Hematopoietic multipotent progenitor cell treated with erythropoietin and hydrocortisone succinate and interleukin-3 and kit ligand, for 6 days (in vitro differentiated cells): ENCODE data around the gene SLC4A8.

Experiments
- DNase-seq: peaks from one replicate; pipeline ENCODE4 v3.0.0-alpha.2; 2015

The SLC4A8 gene

GRCh38 chr12:51528852-51529650 lies 104.4 kb downstream of the SLC4A8 start:
- DNase-seq = no peak

DNA sequence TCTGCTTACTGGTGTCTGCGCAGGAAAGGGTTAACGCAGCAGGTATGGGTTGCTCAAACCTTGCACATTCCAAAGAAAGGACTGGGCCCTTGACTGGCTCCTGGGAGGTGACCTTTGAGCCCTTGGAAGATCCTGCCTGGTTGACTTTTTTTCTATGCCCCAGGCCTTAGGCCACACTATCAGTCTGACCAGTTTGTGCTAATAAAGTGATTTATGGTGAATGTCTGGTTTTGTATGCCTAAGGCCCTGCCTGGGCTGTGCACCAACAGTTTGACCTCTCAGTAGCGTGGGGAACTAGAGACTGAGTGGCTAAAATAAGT lies 105.0 kb downstream of the SLC4A8 start:
- DNase-seq = no peak

DNA sequence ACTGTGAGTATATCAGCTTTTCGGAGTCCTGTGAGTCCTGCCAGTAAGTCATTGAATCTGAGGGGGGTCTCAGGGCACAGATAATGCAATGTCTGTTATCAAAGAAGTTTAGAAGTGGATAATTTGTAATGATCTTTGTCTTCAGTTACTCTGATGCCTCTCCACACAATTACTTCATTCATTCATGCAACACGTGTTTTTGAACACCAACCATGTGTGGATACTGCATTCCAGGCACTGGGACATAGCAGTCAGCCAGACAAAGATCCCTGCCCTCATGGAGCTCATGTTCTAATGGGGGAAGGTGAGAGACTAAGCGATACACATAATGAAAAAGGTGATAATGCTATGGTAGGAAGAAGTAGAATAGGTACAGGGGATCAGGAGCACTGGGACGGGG lies 105.6 kb downstream of the SLC4A8 start:
- no peak for DNase-seq

DNA sequence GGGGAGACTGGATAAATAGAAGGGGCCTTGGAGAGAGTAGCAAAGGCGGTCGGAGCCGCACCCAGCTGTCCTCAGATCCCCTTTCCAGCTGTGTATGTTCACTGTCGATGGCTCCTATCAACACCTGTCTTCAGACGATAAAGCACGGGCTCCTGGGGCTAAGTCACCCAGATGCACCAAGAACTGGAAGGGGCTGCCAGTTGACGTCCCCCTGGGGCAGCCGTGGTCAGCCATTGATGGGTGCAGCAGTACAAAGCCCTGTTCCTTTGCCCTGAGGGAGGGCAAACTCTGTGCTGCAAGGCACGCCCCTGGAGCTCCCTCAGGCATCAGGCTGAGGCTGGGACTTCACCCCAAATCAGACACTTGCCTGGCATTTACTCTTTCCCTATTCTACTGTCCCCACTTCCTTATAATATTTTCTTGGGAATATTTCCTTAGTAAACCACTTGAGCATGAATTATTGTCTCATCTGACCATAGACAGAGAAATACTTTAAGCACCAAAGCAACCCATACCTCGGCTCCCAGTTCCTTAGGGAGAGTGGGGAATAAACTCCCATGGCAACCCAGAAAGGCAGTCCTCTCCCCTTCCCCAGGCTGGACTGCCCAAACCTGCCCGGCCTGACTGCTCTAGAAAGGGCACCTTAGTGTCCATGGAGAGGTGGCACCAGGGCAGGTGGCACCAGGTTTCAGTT lies 106.8 kb downstream of the SLC4A8 start:
- peak; percentile 26 for DNase-seq

DNA sequence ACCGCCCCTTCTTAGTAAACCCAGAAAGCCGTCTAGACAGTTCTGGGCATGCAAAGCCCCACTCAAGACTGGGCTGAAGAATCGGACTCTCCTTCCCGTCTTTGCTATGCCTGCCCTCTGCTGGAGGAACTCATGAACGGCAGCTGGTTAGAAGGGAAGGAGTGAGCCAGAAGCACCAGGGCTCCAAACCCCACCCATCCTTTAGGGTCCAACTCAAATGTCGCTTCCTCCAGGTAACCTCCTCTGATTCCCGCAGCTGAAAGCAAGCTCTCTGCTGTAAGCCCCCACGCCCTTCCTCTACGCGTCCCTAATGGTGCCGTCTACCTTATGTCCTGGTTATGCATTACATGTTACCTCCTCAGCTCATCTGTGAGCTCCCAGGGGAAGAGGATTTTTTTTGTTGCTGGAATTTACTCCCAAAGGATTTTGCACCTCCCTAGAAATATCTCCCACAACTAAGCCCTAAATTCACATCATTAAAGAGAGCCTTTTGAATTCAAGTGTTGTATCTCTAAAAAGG lies 107.4 kb downstream of the SLC4A8 start:
- DNase-seq = peak; percentile 91

GRCh38 chr12:51533799-51534198 lies 109.2 kb downstream of the SLC4A8 start:
- DNase-seq = no peak

GRCh38 chr12:51534216-51535074 lies 109.8 kb downstream of the SLC4A8 start:
- no peak for DNase-seq

DNA sequence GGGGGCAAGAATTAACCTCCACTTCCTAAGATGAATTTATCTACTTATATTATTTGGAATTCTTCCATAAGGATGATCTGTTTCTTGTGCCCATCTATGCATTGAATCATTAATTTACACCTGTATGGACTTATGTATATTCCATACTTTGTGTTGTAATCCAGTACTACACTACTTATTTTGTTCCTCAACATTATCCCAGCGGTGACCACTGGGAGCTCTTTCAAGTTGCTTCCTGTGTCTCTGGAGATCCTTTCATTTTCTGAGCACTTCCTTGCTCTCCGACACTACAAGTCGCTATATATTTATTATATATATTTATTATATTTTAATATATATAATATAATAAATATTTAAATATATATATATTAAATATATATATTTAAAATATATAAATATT lies 111.5 kb downstream of the SLC4A8 start:
- DNase-seq = no peak

DNA sequence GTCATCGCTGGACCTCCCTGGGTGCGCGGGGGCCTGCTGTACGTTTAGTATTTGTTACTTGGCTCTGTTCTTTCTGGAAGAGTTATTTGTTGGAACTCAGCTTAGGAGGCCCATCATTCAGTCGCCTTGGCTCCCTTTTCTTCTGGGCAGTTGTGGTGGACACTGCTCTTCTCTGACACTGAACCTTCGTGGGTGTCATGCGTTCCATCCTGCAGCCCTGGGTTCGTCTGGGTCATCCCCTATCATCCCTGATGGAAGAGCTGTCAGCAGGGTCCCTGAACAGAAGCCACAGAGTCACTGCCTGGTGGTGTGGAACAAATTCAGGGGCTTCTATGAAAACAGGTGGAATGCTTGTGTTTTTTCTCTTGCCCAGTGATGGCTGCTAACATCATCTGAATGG lies 113.5 kb downstream of the SLC4A8 start:
- no peak for DNase-seq

DNA sequence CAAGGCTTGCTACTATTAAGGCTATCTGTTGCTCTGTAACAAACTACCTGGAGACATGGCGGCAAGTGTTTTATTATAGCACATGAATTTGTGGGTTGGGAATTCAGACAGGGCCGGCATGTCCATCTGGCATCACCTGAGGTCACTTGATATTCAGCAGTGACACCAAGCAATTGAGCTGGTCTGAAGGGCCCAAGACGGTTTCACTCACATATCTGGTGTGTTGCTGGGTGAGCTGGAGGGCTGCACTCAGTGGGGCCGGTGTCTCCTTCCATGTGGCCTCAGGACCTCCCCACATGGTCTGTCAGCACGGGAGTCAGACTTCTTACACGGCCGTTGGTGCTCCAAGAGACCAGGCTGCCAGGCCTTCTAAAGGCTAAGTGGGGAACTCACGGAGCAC lies 114.0 kb downstream of the SLC4A8 start:
- no peak for DNase-seq

- no peak for DNase-seq
These were observed 116.4 kb downstream of the SLC4A8 start for GRCh38 chr12:51540996-51541395.

- DNase-seq = no peak
These were observed 121.5 kb downstream of the SLC4A8 start for GRCh38 chr12:51546097-51546496.

DNA sequence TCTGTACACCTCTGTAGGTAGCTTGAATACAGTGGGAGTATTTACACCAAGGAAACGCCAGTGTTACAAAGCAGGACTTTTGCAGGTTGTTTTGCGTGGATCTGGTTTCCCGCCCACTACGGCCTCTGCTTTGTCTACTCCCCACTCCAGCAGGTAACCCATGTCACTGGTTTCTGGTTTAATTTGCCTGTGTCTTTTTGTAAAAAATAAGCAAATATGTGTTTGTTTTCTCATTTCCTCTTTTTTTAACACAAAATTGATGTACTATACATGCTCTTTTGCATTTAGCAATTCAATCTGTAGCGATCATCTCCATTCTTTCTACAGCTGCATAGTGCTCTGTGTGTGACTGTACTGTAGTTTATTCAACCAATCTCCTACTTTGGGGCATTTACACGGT lies 123.0 kb downstream of the SLC4A8 start:
- DNase-seq = no peak

GRCh38 chr12:51548241-51548640 lies 123.6 kb downstream of the SLC4A8 start:
- DNase-seq = no peak

DNA sequence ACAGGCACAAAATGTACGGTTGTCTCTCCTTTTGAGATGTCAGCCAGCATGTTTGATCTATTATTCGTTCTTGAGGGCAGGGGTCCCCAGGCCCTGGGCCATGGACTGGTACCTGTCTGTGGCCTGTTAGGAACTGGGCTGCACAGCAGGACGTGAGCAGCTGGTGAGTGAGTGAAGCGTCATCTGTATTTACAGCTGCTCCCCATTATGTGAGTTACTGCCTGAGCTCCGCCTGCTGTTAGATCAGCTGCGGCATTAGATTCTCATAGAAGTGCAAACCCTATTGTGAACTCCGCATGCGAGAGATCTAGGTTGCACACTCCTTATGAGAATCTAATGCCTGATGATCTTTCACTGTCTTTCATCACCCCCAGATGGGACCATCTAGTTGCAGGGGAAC lies 125.0 kb downstream of the SLC4A8 start:
- DNase-seq = no peak
